Left ventricle myocardium inferior (tissue), 1 donor: Measurements from ENCODE around the gene AUP1. TPM values are rescaled to one million over a fixed set of nuclear protein-coding genes. Genes with fewer than 3 reads are reported as not detected.
A peak's percentile ranks its signal among the peaks of the same experiment; 100 is the strongest.

Experiments
- DNase-seq: peaks from one replicate; pipeline ENCODE4 v3.0.0-alpha.2; 2020
- H3K27ac ChIP-seq: fragments of 200-600 bp; replicated peaks from 2 replicates; pipeline ENCODE4 v1.8.0; 2021
- H3K27me3 ChIP-seq: fragments of 200-600 bp; 2 replicates; pipeline ENCODE4 v1.8.0; 2021; ENCODE audit warnings: low read depth
- H3K36me3 ChIP-seq: fragments of 200-600 bp; 2 replicates; pipeline ENCODE4 v1.8.0; 2021
- H3K4me1 ChIP-seq: fragments of 200-600 bp; 2 replicates; pipeline ENCODE4 v1.8.0; 2021
- H3K4me3 ChIP-seq: fragments of 200-600 bp; 2 replicates; pipeline ENCODE4 v1.8.0; 2021; ENCODE audit warnings: mild to moderate bottlenecking, moderate library complexity
- H3K9me3 ChIP-seq: fragments of 200-600 bp; replicated peaks from 2 replicates; pipeline ENCODE4 v1.8.0; 2021
- intact Hi-C: fragments of 100-400 bp; cut with micrococcal nuclease; formaldehyde crosslinking; loops from one replicate; pipeline ENCODE4 v1.11.0; 2022
- total RNA-seq: library from RNA; stranded (reverse); fragmentation: NEBNext Ultra II Directional; extraction: Animal tissue kit (Norgen Biotek cat#: 25700); gene quantifications from one replicate; pipeline ENCODE4 v1.2.1, GENCODE V29; 2021
- TF ChIP-seq, protein P1 (sequence below): fragments of 200-600 bp; IDR thresholded peaks from 2 replicates; pipeline ENCODE4 v1.8.0; 2021; ENCODE audit warnings: antibody characterized with exemption, mild to moderate bottlenecking, borderline replicate concordance
- donor health status: DM: no; HTN: yes; CAD: no; lungs with severe emphysema.

The AUP1 gene
- total RNA-seq, 1 donor from 2014 or later = 46.9 TPM

DNA sequence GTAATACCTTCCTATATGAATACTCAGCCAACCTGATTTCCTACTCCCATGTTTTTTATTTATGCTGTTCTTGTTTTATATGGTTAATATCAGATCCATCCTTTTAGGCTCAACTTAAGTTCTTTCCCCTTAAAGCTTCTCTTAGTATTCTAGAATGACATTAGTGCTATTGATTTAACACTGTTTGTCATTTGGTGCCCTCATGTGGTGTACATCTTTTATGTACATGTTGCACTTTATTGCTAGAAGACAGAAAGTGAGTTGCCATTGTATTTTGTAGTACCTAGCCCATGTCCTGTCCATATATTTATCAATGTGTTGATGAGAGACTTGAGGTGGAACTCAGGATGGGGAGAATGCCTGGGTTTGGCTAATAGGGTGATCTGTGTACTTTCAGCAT, 2.7 kb upstream of the AUP1 start:
- no peak for DNase-seq
- Histone ChIP-seq H3K4me3 (no peak overlapping the region), H3K36me3 (peaks cover 44% of the 10 kb centered on the region), H3K4me1 (peaks cover 49% of the 10 kb centered on the region), H3K27me3 (no peaks in the 10 kb centered on the region), H3K9me3 (no peaks in the 10 kb centered on the region), H3K27ac (no peak overlapping the region)
- TF ChIP-seq, protein P1, sequence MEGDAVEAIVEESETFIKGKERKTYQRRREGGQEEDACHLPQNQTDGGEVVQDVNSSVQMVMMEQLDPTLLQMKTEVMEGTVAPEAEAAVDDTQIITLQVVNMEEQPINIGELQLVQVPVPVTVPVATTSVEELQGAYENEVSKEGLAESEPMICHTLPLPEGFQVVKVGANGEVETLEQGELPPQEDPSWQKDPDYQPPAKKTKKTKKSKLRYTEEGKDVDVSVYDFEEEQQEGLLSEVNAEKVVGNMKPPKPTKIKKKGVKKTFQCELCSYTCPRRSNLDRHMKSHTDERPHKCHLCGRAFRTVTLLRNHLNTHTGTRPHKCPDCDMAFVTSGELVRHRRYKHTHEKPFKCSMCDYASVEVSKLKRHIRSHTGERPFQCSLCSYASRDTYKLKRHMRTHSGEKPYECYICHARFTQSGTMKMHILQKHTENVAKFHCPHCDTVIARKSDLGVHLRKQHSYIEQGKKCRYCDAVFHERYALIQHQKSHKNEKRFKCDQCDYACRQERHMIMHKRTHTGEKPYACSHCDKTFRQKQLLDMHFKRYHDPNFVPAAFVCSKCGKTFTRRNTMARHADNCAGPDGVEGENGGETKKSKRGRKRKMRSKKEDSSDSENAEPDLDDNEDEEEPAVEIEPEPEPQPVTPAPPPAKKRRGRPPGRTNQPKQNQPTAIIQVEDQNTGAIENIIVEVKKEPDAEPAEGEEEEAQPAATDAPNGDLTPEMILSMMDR = peak; percentile 30
- intact Hi-C loops = no loop called here

DNA sequence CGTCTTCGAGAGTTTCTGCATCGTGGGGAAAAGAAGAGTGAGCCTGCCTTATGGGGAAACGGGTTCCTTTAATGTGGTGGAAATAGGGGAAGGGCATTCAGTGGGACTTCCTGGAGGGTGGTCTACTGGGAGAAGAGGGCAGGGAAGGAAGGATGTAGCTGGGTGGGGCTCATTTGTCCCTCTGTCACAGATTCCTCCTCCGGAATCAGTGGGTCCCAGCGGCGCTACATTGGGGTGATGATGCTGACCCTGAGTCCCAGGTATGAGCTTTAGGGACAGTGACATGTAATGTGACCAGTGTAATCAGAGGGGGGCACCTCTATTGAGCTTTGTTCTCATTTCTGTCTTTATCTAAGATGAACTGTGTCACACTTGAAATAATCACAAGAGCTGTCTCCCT, 2.2 kb upstream of the AUP1 start:
- Histone ChIP-seq H3K9me3 (no peaks in the 10 kb centered on the region), H3K36me3 (peaks cover 50% of the 10 kb centered on the region), H3K27ac (peak overlapping the region; percentile 93), H3K4me1 (peaks cover 49% of the 10 kb centered on the region), H3K27me3 (no peaks in the 10 kb centered on the region), H3K4me3 (peak overlapping the region; percentile 97)
- TF ChIP-seq, protein P1 = no peak
- no peak for DNase-seq
- intact Hi-C loops = no loop called here

DNA sequence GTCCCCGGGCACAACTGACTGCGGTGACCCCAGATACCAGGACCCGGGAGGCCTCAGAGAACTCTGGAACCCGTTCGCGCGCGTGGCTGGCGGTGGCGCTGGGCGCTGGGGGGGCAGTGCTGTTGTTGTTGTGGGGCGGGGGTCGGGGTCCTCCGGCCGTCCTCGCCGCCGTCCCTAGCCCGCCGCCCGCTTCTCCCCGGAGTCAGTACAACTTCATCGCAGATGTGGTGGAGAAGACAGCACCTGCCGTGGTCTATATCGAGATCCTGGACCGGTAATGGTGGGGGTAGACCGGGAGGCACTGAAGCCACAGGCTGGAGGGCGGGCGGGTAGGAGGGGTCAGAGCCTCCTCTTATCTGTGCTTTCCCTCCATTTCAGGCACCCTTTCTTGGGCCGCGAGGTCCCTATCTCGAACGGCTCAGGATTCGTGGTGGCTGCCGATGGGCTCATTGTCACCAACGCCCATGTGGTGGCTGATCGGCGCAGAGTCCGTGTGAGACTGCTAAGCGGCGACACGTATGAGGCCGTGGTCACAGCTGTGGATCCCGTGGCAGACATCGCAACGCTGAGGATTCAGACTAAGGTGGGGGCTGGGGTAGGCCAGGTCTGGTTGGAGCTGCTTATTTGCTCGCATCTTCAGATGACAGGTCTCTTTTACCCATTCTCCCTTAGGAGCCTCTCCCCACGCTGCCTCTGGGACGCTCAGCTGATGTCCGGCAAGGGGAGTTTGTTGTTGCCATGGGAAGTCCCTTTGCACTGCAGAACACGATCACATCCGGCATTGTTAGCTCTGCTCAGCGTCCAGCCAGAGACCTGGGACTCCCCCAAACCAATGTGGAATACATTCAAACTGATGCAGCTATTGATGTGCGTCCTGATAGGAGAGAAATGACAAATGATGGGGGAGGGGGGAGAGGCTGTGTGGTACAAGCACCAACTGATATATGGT, 1.0 kb upstream of the AUP1 start:
- Histone ChIP-seq H3K4me1 (peaks cover 49% of the 10 kb centered on the region), H3K27ac (peak overlapping the region; percentile 93), H3K4me3 (peak overlapping the region; percentile 97), H3K9me3 (no peaks in the 10 kb centered on the region), H3K27me3 (no peaks in the 10 kb centered on the region), H3K36me3 (peaks cover 61% of the 10 kb centered on the region)
- DNase-seq = no peak
- intact Hi-C loops = no loop called here
- TF ChIP-seq, protein P1 = no peak

DNA sequence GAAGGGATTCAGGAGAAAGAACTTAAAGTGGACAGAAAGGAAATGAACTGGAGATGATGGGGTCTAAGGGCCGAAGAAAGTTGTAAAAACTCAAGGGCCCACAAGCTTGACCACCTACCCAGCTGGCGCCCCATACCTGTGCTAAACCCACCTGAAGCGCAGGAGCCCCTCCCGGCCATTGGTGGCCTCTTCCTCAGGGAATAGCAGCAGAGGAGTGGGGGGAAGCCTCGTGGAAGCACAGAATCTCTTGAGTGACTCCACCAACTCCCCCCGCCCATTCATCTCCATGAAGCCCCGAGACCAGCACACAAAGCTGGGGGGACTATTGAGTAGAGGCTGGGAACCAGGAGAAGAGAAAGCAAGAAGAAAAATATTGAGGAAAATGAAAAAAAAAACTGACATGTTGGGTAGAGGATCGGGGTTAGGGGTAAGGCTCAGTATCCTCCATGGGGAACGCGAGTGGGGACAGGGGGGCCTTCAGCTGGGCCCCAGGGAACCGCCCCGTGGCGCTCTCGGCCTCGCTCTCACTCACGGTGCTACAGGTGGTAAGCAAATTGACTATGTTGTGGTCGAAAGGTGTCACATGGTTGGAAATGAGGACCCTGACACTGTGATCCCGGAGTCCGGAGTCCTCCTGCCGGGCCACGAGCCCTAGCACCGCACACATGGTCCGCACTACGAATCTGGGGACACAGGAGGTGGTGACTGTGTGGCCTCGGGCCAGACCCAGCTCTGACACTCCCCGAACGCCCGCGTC, 728 bp downstream of the AUP1 start:
- intact Hi-C loops = no loop called here
- Histone ChIP-seq H3K4me1 (peaks cover 49% of the 10 kb centered on the region), H3K27ac (peak overlapping the region; percentile 93), H3K27me3 (no peaks in the 10 kb centered on the region), H3K9me3 (no peaks in the 10 kb centered on the region), H3K36me3 (peaks cover 57% of the 10 kb centered on the region), H3K4me3 (peak overlapping the region; percentile 97)
- DNase-seq = no peak
- TF ChIP-seq, protein P1 = no peak

DNA sequence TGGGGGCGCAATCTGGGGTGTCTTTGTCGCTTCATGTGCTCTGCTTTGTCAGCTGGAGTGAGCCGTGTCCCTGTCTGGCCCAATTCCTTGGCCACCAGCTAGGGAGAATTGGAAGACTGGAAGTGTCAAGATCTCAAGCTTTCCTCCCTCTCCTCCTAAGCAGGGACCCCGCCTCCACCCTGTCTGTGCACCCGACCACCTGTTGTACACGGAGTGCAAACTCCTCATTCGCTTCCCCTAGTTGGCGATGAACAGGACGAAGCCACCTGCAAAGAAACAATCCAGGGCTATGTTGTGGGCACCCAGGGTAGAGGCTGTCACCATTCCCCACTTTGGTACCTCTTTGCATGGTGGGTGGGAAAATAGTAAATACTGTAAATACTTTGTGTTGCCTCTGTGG, 1.8 kb downstream of the AUP1 start:
- peaks cover 47% of the 10 kb centered on the region for H3K36me3 ChIP-seq
- peaks cover 49% of the 10 kb centered on the region for H3K4me1 ChIP-seq
- H3K4me3 ChIP-seq = no peak overlapping the region
- intact Hi-C loops = no loop called here
- H3K27me3 ChIP-seq = peaks cover under 1% of the 10 kb centered on the region
- TF ChIP-seq, protein P1 = no peak
- H3K27ac ChIP-seq = no peak overlapping the region
- H3K9me3 ChIP-seq = no peaks in the 10 kb centered on the region
- no peak for DNase-seq
